Measurements from ENCODE around the gene RYK. TPM values are rescaled to one million over a fixed set of nuclear protein-coding genes. Genes with fewer than 3 reads are reported as not detected.

The RYK gene
- total RNA-seq, 1 experiment from 2014 or later = 135 TPM

GRCh38 chr3:134232151-134232550, 18.5 kb downstream of the RYK start:
- no peak overlapping the region for H3K27ac Mint-ChIP-seq (ENCODE audit: unreplicated experiment)
- CTCF ChIA-PET = interaction anchor here (1.3 to 2.1 kb wide), 3 partner anchors 9 to 20 kb away, joined by 5 to 7 read pairs (median 6); no protein-coding TSS in a partner anchor
- BruUV-seq (replicated peaks) = no TSS peak
- no peak overlapping the region for H3K4me3 Mint-ChIP-seq (ENCODE audit: low read depth, unreplicated experiment)
- TF ChIP-seq CTCF (IDR thresholded peaks at IDR 0.05; ENCODE audit: unreplicated experiment) = no peak
- H3K27me3 Mint-ChIP-seq (ENCODE audit: unreplicated experiment) = no peaks in the 10 kb centered on the region
- no peaks in the 10 kb centered on the region for H3K9me3 Mint-ChIP-seq (ENCODE audit: low read depth, unreplicated experiment)
- no peak for DNase-seq
- H3K4me1 Mint-ChIP-seq (ENCODE audit: low read depth, unreplicated experiment) = peaks cover 35% of the 10 kb centered on the region
- intact Hi-C loops (cut with micrococcal nuclease; ENCODE audit: unreplicated experiment) = no loop called here
- H3K36me3 Mint-ChIP-seq (ENCODE audit: insufficient read depth, unreplicated experiment) = no peaks in the 10 kb centered on the region

- Mint-ChIP-seq H3K27me3 (ENCODE audit: unreplicated experiment) (no peaks in the 10 kb centered on the region), H3K36me3 (ENCODE audit: insufficient read depth, unreplicated experiment) (no peaks in the 10 kb centered on the region), H3K9me3 (ENCODE audit: low read depth, unreplicated experiment) (no peaks in the 10 kb centered on the region), H3K27ac (ENCODE audit: unreplicated experiment) (no peak overlapping the region), H3K4me1 (ENCODE audit: low read depth, unreplicated experiment) (peaks cover 25% of the 10 kb centered on the region), H3K4me3 (ENCODE audit: low read depth, unreplicated experiment) (no peak overlapping the region)
- no peak for DNase-seq
- intact Hi-C loops (cut with micrococcal nuclease; ENCODE audit: unreplicated experiment) = no loop called here
- BruUV-seq (replicated peaks) = no TSS peak
- TF ChIP-seq CTCF (IDR thresholded peaks at IDR 0.05; ENCODE audit: unreplicated experiment) = no peak
- CTCF ChIA-PET = interaction anchor here (2.1 kb wide), 1 partner anchor 18 kb away, joined by 6 read pairs; no protein-coding TSS in a partner anchor
These were observed 19.5 kb downstream of the RYK start for GRCh38 chr3:134231131-134231530.

GRCh38 chr3:134229038-134229437, 21.6 kb downstream of the RYK start:
- TF ChIP-seq CTCF (IDR thresholded peaks at IDR 0.05; ENCODE audit: unreplicated experiment) = no peak
- no TSS peak for BruUV-seq (replicated peaks)
- DNase-seq = no peak
- H3K9me3 Mint-ChIP-seq (ENCODE audit: low read depth, unreplicated experiment) = no peaks in the 10 kb centered on the region
- peaks cover 22% of the 10 kb centered on the region for H3K4me1 Mint-ChIP-seq (ENCODE audit: low read depth, unreplicated experiment)
- H3K27ac Mint-ChIP-seq (ENCODE audit: unreplicated experiment) = no peak overlapping the region
- CTCF ChIA-PET = interaction anchor here (0.7 to 0.8 kb wide), 2 partner anchors 13 to 142 kb away, joined by 3 to 6 read pairs; no protein-coding TSS in a partner anchor
- H3K27me3 Mint-ChIP-seq (ENCODE audit: unreplicated experiment) = no peaks in the 10 kb centered on the region
- no peak overlapping the region for H3K4me3 Mint-ChIP-seq (ENCODE audit: low read depth, unreplicated experiment)
- intact Hi-C loops (cut with micrococcal nuclease; ENCODE audit: unreplicated experiment) = no loop called here
- H3K36me3 Mint-ChIP-seq (ENCODE audit: insufficient read depth, unreplicated experiment) = no peaks in the 10 kb centered on the region

GRCh38 chr3:134228479-134228878, 22.2 kb downstream of the RYK start:
- Mint-ChIP-seq H3K4me3 (ENCODE audit: low read depth, unreplicated experiment) (no peak overlapping the region), H3K27me3 (ENCODE audit: unreplicated experiment) (no peaks in the 10 kb centered on the region), H3K9me3 (ENCODE audit: low read depth, unreplicated experiment) (no peaks in the 10 kb centered on the region), H3K27ac (ENCODE audit: unreplicated experiment) (no peak overlapping the region), H3K4me1 (ENCODE audit: low read depth, unreplicated experiment) (peaks cover 27% of the 10 kb centered on the region), H3K36me3 (ENCODE audit: insufficient read depth, unreplicated experiment) (no peaks in the 10 kb centered on the region)
- CTCF ChIA-PET = no interaction called here
- TF ChIP-seq CTCF (IDR thresholded peaks at IDR 0.05; ENCODE audit: unreplicated experiment) = no peak
- BruUV-seq (replicated peaks) = no TSS peak
- DNase-seq = no peak
- intact Hi-C loops (cut with micrococcal nuclease; ENCODE audit: unreplicated experiment) = no loop called here
